Fibroblast of lung (primary cell): Measurements from ENCODE around the gene TBCC.

ENCODE experiments used
- EZH2 ChIP-seq: IDR thresholded peaks from 2 replicates; pipeline ENCODE4 v1.5.1; 2012; ENCODE audit warnings: low read length, control low read depth, mild to moderate bottlenecking; ENCODE audit errors: missing control alignments
- TF ChIP-seq, protein P1 (sequence below), 2 donors: IDR thresholded peaks in 1 of 2; conservative IDR thresholded peaks in 1 of 2; 1 replicate in 1 of 2; 2 replicates in 1 of 2; pipeline ENCODE4 v1.5.1; 2011 to 2012; ENCODE audit warnings: low read length in 2 of 2, control low read depth in 1 of 2, inconsistent platforms in 1 of 2, low read depth in 1 of 2, mild to moderate bottlenecking in 1 of 2

- TF ChIP-seq, protein P1, sequence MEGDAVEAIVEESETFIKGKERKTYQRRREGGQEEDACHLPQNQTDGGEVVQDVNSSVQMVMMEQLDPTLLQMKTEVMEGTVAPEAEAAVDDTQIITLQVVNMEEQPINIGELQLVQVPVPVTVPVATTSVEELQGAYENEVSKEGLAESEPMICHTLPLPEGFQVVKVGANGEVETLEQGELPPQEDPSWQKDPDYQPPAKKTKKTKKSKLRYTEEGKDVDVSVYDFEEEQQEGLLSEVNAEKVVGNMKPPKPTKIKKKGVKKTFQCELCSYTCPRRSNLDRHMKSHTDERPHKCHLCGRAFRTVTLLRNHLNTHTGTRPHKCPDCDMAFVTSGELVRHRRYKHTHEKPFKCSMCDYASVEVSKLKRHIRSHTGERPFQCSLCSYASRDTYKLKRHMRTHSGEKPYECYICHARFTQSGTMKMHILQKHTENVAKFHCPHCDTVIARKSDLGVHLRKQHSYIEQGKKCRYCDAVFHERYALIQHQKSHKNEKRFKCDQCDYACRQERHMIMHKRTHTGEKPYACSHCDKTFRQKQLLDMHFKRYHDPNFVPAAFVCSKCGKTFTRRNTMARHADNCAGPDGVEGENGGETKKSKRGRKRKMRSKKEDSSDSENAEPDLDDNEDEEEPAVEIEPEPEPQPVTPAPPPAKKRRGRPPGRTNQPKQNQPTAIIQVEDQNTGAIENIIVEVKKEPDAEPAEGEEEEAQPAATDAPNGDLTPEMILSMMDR (conservative IDR thresholded peaks at IDR 0.05 in 1 of 2, IDR thresholded peaks at IDR 0.05 in 1 of 2; ENCODE audit: low read depth in 1 of 2, low read length in 2 of 2), result no peak
- no peak for TF ChIP-seq EZH2
Measured at GRCh38 chr6:42766163-42766670, 20.3 kb upstream of the TBCC start.
